Activated CD8-positive, alpha-beta T cell treated with anti-CD3 and anti-CD28 coated beads, Interleukin-2, amount 10 ng/mL, durations not matched to agents 7 days and 5 days (primary cell): Measurements from ENCODE around the gene SPAG9. TPM values are rescaled to one million over a fixed set of nuclear protein-coding genes. Genes with fewer than 3 reads are reported as not detected.

Source experiments
- ATAC-seq: fragments of 150-1000 bp; cut with Tn5 transposase; one replicate; pipeline ENCODE4 v1.10.0; 2021; ENCODE audit warnings: moderate library complexity
- CTCF ChIA-PET: fragments of 350-600 bp; sonication (Branson Sonifier 250); formaldehyde crosslinking; loops from one replicate; lab custom pipeline; 2021; ENCODE audit warnings: antibody characterized with exemption; lab: Charles Lee
- POLR2A ChIA-PET: fragments of 350-600 bp; sonication (Branson Sonifier 250); formaldehyde crosslinking; loops from one replicate; lab custom pipeline; 2021; ENCODE audit warnings: antibody characterized with exemption; lab: Charles Lee
- DNase-seq: peaks from one replicate; pipeline ENCODE4 v3.0.0-alpha.2; 2020
- H3K27ac Mint-ChIP-seq: one replicate; pipeline ENCODE4 v1.8.0; 2021; ENCODE audit warnings: mild to moderate bottlenecking, mixed read lengths
- H3K27me3 Mint-ChIP-seq: one replicate; pipeline ENCODE4 v1.8.0; 2021; ENCODE audit warnings: low read depth, mixed read lengths
- H3K36me3 Mint-ChIP-seq: one replicate; pipeline ENCODE4 v1.8.0; 2021; ENCODE audit warnings: low read depth, mixed read lengths
- H3K4me1 Mint-ChIP-seq: one replicate; pipeline ENCODE4 v1.8.0; 2021; ENCODE audit warnings: low read depth, mixed read lengths
- H3K4me3 Mint-ChIP-seq: one replicate; pipeline ENCODE4 v1.8.0; 2021; ENCODE audit warnings: mild to moderate bottlenecking, mixed read lengths
- H3K9me3 Mint-ChIP-seq: one replicate; pipeline ENCODE4 v1.8.0; 2022; ENCODE audit warnings: mixed read lengths; ENCODE audit not compliant: insufficient read depth
- total RNA-seq, 2 experiments: library from RNA; stranded (reverse); gene quantifications; one replicate each; pipeline ENCODE4 v1.2.3, GENCODE V29; 2021

Gene SPAG9, protein sequence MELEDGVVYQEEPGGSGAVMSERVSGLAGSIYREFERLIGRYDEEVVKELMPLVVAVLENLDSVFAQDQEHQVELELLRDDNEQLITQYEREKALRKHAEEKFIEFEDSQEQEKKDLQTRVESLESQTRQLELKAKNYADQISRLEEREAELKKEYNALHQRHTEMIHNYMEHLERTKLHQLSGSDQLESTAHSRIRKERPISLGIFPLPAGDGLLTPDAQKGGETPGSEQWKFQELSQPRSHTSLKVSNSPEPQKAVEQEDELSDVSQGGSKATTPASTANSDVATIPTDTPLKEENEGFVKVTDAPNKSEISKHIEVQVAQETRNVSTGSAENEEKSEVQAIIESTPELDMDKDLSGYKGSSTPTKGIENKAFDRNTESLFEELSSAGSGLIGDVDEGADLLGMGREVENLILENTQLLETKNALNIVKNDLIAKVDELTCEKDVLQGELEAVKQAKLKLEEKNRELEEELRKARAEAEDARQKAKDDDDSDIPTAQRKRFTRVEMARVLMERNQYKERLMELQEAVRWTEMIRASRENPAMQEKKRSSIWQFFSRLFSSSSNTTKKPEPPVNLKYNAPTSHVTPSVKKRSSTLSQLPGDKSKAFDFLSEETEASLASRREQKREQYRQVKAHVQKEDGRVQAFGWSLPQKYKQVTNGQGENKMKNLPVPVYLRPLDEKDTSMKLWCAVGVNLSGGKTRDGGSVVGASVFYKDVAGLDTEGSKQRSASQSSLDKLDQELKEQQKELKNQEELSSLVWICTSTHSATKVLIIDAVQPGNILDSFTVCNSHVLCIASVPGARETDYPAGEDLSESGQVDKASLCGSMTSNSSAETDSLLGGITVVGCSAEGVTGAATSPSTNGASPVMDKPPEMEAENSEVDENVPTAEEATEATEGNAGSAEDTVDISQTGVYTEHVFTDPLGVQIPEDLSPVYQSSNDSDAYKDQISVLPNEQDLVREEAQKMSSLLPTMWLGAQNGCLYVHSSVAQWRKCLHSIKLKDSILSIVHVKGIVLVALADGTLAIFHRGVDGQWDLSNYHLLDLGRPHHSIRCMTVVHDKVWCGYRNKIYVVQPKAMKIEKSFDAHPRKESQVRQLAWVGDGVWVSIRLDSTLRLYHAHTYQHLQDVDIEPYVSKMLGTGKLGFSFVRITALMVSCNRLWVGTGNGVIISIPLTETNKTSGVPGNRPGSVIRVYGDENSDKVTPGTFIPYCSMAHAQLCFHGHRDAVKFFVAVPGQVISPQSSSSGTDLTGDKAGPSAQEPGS (N-terminal part only)
- 10 to 100 TPM; 39.2 to 42.1 TPM for total RNA-seq

GRCh38 chr17:51120739-51121619 lies at the start of gene SPAG9:
Gene SPAG9, minus strand, starts transcription at chr17:51120868. Its CDS starts 212 bp downstream, at chr17:51120656.
- no peaks in the 10 kb centered on the region for H3K9me3 Mint-ChIP-seq
- H3K27me3 Mint-ChIP-seq: no peaks in the 10 kb centered on the region
- H3K36me3 Mint-ChIP-seq: no peaks in the 10 kb centered on the region
- ChIA-PET CTCF (interaction anchor here (0.8 to 4.3 kb wide), 5 partner anchors 32 to 122 kb away, joined by 3 to 26 read pairs (median 3); partner anchors contain the start of genes NME1 and NME2), POLR2A (interaction anchor here (0.5 to 2.2 kb wide), 17 partner anchors 8 to 298 kb away, joined by 3 to 17 read pairs (median 4); partner anchors contain the start of genes NME1, TOB1 and UTP18)
- peak within 1 kb of the TSS; percentile 98 for H3K27ac Mint-ChIP-seq
- DNase-seq (peak; percentile 93), ATAC-seq (peak; percentile 81)
- H3K4me3 Mint-ChIP-seq: peak within 1 kb of the TSS; percentile 93
- peaks cover 51% of the 10 kb centered on the region for H3K4me1 Mint-ChIP-seq

- POLR2A ChIA-PET: interaction anchor here (0.6 kb wide), 1 partner anchor 16 kb away, joined by 3 read pairs; the partner anchor contains the start of gene NME1
- CTCF ChIA-PET: no interaction called here
Measured at GRCh38 chr17:51169340-51169739, 48.7 kb upstream of the SPAG9 start.

DNA sequence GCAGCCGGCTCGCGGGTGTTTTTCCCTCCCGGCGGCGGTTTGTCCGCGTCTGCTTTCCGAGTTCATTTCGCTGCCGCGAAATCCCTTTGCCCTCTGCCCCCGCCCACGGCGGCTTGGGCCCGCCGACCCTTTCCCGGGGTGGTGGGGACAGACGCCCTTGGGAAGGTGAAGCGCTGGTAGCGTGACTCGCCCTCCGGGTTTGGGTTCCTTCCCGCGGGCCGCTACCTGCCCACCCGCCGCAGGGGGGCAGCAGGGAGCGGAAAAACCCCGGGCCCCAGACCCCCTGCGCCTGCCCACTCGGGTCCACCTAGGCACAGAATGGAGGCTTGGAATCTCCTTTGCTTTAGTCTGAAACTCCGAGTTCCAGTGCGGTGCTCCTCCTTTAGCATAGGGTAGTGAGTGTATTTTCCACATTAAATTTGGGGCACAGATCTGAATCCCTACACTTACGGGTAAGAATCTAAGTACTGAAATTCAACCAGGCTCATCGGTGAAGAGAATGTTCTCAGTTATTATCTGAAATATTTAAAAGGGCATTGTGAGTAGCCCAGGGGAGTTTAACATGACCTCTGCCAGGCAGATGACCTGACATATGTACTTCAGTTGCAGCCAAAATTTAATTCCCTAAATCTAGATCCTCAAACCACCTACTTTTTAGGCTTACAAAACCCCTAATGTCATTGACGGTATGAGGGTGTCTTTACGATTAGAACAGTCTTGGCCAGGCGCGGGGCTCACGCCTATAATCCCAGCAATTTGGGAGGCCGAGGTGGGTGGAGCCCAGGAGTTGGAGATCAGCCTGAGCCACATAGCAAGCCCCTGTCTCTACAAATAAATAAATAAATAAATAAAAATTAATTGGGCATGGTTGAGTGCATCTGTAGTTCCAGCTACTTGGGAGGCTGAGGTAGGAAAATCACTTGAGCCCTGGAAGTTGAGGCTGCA lies 46.6 kb upstream of the SPAG9 start:
- peaks cover 54% of the 10 kb centered on the region for H3K36me3 Mint-ChIP-seq
- no peaks in the 10 kb centered on the region for H3K27me3 Mint-ChIP-seq
- DNase-seq: peak; percentile 72
- peak overlapping the region; percentile 91 for H3K27ac Mint-ChIP-seq
- CTCF ChIA-PET: interaction anchor here (1.2 to 2.4 kb wide), 3 partner anchors 13 to 14 kb away, joined by 3 to 24 read pairs (median 6); partner anchors contain the start of gene NME1
- peaks cover 39% of the 10 kb centered on the region for H3K4me1 Mint-ChIP-seq
- no peaks in the 10 kb centered on the region for H3K9me3 Mint-ChIP-seq
- H3K4me3 Mint-ChIP-seq: peak overlapping the region; percentile 88
- ATAC-seq: peak; percentile 62
- POLR2A ChIA-PET: interaction anchor here (1.1 kb wide), 1 partner anchor 13 kb away, joined by 3 read pairs; no protein-coding TSS in a partner anchor

More at GRCh38 chr17:51169340-51169739, 48.7 kb upstream of the SPAG9 start:
- no peak for DNase-seq
- H3K4me3 Mint-ChIP-seq: no peak overlapping the region
- no peaks in the 10 kb centered on the region for H3K27me3 Mint-ChIP-seq
- peaks cover 49% of the 10 kb centered on the region for H3K36me3 Mint-ChIP-seq
- H3K9me3 Mint-ChIP-seq: no peaks in the 10 kb centered on the region
- no peak for ATAC-seq
- H3K27ac Mint-ChIP-seq: no peak overlapping the region
- peaks cover 39% of the 10 kb centered on the region for H3K4me1 Mint-ChIP-seq

GRCh38 chr17:51166198-51166986 lies 45.7 kb upstream of the SPAG9 start, which contains the start of gene NME2:
Gene NME2, plus strand, starts transcription at chr17:51166411. Its CDS starts 420 bp downstream, at chr17:51166831.
- no peaks in the 10 kb centered on the region for H3K27me3 Mint-ChIP-seq
- ChIA-PET POLR2A (interaction anchor here (1.0 to 2.9 kb wide), 5 partner anchors 9 to 299 kb away, joined by 4 to 18 read pairs (median 7); partner anchors contain the start of genes NME1 and TOB1), CTCF (interaction anchor here (0.7 to 2.4 kb wide), 7 partner anchors 9 to 165 kb away, joined by 3 to 24 read pairs (median 4); partner anchors contain the start of genes NME1 and SPAG9)
- H3K36me3 Mint-ChIP-seq: peaks cover 56% of the 10 kb centered on the region
- H3K27ac Mint-ChIP-seq: peak within 1 kb of the TSS; percentile 97
- no peaks in the 10 kb centered on the region for H3K9me3 Mint-ChIP-seq
- peak within 1 kb of the TSS; percentile 88 for H3K4me3 Mint-ChIP-seq
- peak; percentile 77 for DNase-seq
- H3K4me1 Mint-ChIP-seq: peaks cover 37% of the 10 kb centered on the region
- ATAC-seq: peak; percentile 84

- ATAC-seq (peak; percentile 28), DNase-seq (no peak)
- Mint-ChIP-seq H3K4me3 (peak overlapping the region; percentile 88), H3K27me3 (no peaks in the 10 kb centered on the region), H3K9me3 (no peaks in the 10 kb centered on the region), H3K27ac (peak overlapping the region; percentile 97), H3K36me3 (peaks cover 55% of the 10 kb centered on the region), H3K4me1 (peaks cover 35% of the 10 kb centered on the region)
- ChIA-PET POLR2A (interaction anchor here (1.0 to 2.9 kb wide), 6 partner anchors 8 to 299 kb away, joined by 3 to 18 read pairs (median 6); partner anchors contain the start of genes NME1 and TOB1), CTCF (interaction anchor here (0.7 to 2.4 kb wide), 8 partner anchors 8 to 167 kb away, joined by 3 to 24 read pairs (median 4); partner anchors contain the start of genes NME1 and SPAG9)
Measured at GRCh38 chr17:51165680-51166197, 45.1 kb upstream of the SPAG9 start.

DNA sequence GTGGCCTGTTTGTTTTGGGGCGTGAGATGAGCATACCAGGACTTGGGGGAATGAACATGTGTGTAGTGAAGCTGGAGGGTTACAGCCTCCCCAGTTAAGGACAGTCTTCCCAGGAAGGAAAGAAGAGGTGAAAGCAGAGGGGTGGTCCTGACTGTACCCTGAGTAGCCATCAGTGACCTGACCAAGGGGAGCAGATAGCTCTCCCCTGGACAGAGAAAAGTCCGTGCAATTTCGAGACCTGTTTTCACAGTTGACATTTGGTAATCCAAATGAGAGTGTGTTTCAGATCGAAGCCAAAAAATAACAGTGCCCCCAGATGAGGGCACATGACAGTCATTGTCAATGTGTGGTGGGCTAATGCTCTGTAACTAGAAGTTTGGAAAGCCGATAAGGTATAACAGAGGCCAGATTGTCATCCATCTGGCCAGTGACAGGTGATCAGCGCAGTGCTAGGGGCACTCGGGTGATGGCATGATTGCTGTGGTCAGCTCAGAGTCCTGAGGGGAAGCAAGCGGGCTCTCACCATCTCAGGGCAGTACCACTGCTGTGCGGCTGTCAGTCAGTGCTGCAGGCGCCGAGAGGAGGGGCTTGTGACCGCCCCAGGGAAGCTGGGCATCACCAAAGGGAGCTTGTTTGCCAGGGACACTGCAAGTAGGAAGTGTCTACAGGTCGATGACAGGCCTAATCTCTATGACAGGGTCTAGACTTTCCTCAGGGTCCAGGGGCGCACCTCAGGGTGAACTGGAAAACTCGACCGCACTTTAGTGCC lies 44.4 kb upstream of the SPAG9 start:
- peak overlapping the region; percentile 88 for H3K4me3 Mint-ChIP-seq
- H3K27me3 Mint-ChIP-seq: no peaks in the 10 kb centered on the region
- H3K27ac Mint-ChIP-seq: peak overlapping the region; percentile 97
- CTCF ChIA-PET: interaction anchor here (0.9 to 2.4 kb wide), 5 partner anchors 7 to 166 kb away, joined by 3 to 24 read pairs (median 4); partner anchors contain the start of gene NME1
- ATAC-seq (no peak), DNase-seq (no peak)
- peaks cover 37% of the 10 kb centered on the region for H3K4me1 Mint-ChIP-seq
- H3K9me3 Mint-ChIP-seq: no peaks in the 10 kb centered on the region
- peaks cover 57% of the 10 kb centered on the region for H3K36me3 Mint-ChIP-seq
- POLR2A ChIA-PET: interaction anchor here (1.0 to 2.9 kb wide), 6 partner anchors 9 to 298 kb away, joined by 3 to 18 read pairs (median 6); partner anchors contain the start of genes NME1 and TOB1

DNA sequence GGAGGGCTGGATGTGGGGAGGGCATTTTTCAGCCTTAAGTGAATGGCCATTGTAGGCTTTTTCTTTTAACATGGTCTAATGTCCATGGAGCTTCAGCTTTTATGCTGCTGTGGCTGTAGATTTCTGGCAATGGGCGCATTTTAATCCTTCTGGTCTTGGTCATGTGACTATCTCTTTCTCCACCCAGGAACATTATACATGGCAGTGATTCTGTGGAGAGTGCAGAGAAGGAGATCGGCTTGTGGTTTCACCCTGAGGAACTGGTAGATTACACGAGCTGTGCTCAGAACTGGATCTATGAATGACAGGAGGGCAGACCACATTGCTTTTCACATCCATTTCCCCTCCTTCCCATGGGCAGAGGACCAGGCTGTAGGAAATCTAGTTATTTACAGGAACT lies 40.9 kb upstream of the SPAG9 start:
- DNase-seq (no peak), ATAC-seq (no peak)
- Mint-ChIP-seq H3K36me3 (peaks cover 62% of the 10 kb centered on the region), H3K4me3 (no peak overlapping the region), H3K27ac (peak overlapping the region; percentile 13), H3K27me3 (no peaks in the 10 kb centered on the region), H3K9me3 (no peaks in the 10 kb centered on the region), H3K4me1 (peaks cover 27% of the 10 kb centered on the region)
- CTCF ChIA-PET: interaction anchor here (1.1 to 2.6 kb wide), 3 partner anchors 8 to 310 kb away, joined by 3 to 13 read pairs (median 4); partner anchors contain the start of gene NME1
- POLR2A ChIA-PET: no interaction called here

DNA sequence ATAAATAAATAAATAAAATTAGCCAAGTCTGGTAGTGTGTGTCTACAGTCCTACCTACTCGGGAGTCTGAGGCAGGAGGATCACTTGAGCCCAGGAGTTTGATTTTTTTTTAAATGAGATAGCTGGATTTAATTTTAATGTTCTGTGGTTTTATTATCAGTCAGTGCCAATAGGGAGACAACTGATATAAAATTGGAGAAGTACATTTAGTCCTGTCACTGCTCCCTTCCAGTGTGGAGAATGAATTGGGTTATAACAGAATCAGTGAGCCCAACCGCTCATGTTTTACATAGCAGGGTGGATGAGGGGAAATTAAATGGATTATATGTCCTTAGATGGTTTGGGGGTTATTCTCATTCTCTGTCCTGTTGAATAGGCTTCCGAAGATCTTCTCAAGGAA lies 38.9 kb upstream of the SPAG9 start:
- DNase-seq (no peak), ATAC-seq (no peak)
- Mint-ChIP-seq H3K27me3 (no peaks in the 10 kb centered on the region), H3K4me1 (peaks cover 15% of the 10 kb centered on the region), H3K4me3 (no peak overlapping the region), H3K36me3 (peaks cover 62% of the 10 kb centered on the region), H3K27ac (no peak overlapping the region), H3K9me3 (no peaks in the 10 kb centered on the region)
- ChIA-PET POLR2A (no interaction called here), CTCF (no interaction called here)
